Stimulated activated CD8-positive, alpha-beta memory T cell treated with anti-CD3 and anti-CD28 coated beads, Interleukin-4, amount 100 ng/mL, for 4 hours (primary cell): ENCODE data around the gene TUB.

Experiments used
- DNase-seq, 2 donors: peaks; one replicate each; pipeline ENCODE4 v3.0.0-alpha.2; 2020; ENCODE audit warnings: low read depth in 2 of 2, low spot score in 1 of 2

Gene TUB

GRCh38 chr11:8080674-8081590 lies at the start of gene TUB:
Gene TUB (plus strand): TSS chr11:8081211. CDS start chr11:8081511, 300 bp downstream.
- DNase-seq = no peak

GRCh38 chr11:8031248-8032115 lies 49.5 kb upstream of the TUB start:
- DNase-seq = no peak

GRCh38 chr11:8032122-8032521 lies 48.9 kb upstream of the TUB start:
- no peak for DNase-seq

GRCh38 chr11:8032576-8033304 lies 48.3 kb upstream of the TUB start:
- no peak for DNase-seq

- DNase-seq = no peak
These were observed 47.5 kb upstream of the TUB start for GRCh38 chr11:8033305-8034105.

- no peak for DNase-seq
These were observed 46.9 kb upstream of the TUB start for GRCh38 chr11:8034106-8034585.

- DNase-seq = no peak
These were observed 46.3 kb upstream of the TUB start for GRCh38 chr11:8034604-8035190.

- DNase-seq = no peak
These were observed 45.7 kb upstream of the TUB start for GRCh38 chr11:8035200-8035855.

- DNase-seq = no peak
These were observed 44.8 kb upstream of the TUB start for GRCh38 chr11:8036002-8036802.

GRCh38 chr11:8036986-8037385 lies 44.0 kb upstream of the TUB start:
- no peak for DNase-seq

- no peak for DNase-seq
These were observed 42.6 kb upstream of the TUB start for GRCh38 chr11:8038393-8038792.

GRCh38 chr11:8038811-8039529 lies 42.0 kb upstream of the TUB start:
- no peak for DNase-seq

GRCh38 chr11:8039530-8040260 lies 41.3 kb upstream of the TUB start:
- no peak for DNase-seq

- DNase-seq = no peak
These were observed 40.6 kb upstream of the TUB start for GRCh38 chr11:8040261-8040920.

- DNase-seq = no peak
These were observed 40.1 kb upstream of the TUB start for GRCh38 chr11:8040921-8041285.

GRCh38 chr11:8041576-8041975 lies 39.4 kb upstream of the TUB start:
- no peak for DNase-seq

- no peak for DNase-seq
These were observed 37.3 kb upstream of the TUB start for GRCh38 chr11:8043756-8044155.
